Endothelial cell of umbilical vein (primary cell): ENCODE results near the gene AUTS2.

Experiments
- EZH2 ChIP-seq: IDR thresholded peaks from 2 replicates; pipeline ENCODE4 v1.6.1; 2012; ENCODE audit warnings: borderline replicate concordance, low read depth, mild to moderate bottlenecking, moderate library complexity, low read length, inconsistent platforms; ENCODE audit not compliant: severe bottlenecking
- POLR2AphosphoS5 ChIP-seq: IDR thresholded peaks from 2 replicates; pipeline ENCODE4 v1.6.1; 2012; ENCODE audit warnings: low read depth, mild to moderate bottlenecking, control low read depth, low read length, moderate library complexity; ENCODE audit not compliant: insufficient read depth
- TF ChIP-seq, protein P1 (sequence below): IDR thresholded peaks from 2 replicates; pipeline ENCODE4 v1.6.1; 2011; ENCODE audit not compliant: insufficient read depth, insufficient read length
- TF ChIP-seq, protein P2 (sequence below), 2 donors: IDR thresholded peaks; 1 replicate in 1 of 2; 2 replicates in 1 of 2; pipeline ENCODE4 v1.5.1; 2011; ENCODE audit warnings: low read length in 2 of 2, mild to moderate bottlenecking in 2 of 2, moderate library complexity in 2 of 2, control low read depth in 1 of 2, inconsistent platforms in 1 of 2, low read depth in 1 of 2; ENCODE audit not compliant: insufficient read depth in 1 of 2; ENCODE audit errors: extremely low read depth in 1 of 2

DNA sequence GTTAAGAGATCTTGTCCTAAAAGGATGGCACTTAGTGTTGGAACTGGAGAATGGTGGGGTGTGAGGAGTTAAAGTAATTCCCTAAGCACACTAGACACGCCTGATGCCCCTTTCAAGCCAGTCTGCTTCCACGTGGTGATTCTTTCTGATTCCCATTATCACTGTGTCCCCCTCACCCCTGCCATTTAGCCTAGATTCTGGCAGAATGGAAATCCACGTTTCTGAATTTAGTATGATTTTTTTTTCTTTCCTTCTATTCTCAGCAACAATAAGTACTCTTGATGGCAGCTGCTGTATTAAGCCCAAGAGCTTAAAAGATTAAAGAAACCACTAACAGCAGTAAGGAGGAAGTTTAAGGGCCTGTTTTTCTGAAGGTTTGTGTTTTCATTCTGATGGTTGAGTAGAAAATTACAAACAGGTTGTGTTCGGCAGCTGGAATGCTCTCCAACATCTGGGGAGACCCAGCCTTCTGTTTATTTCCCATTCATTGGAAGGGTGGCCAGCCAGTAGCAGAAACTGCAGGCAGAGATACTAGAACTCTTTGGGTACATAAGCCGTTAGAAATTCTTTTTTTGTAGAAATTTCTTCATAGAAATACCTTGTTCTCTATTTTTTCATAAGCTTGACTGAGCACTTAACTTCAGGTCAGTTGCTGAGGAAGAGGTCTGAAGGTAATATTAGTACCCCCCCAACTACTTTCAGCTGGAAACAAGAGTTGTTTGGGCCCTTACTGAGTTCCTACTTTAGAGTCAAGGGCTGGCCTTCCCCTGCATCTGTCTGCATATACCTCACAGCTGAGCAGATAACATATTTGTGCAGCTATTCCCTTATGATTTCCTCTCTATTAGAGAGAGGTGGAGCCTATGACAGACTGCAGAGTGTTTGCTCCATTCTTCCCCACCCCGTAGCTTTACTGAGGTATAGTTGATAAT is 355.1 kb downstream of the AUTS2 start:
- TF ChIP-seq, protein P1, sequence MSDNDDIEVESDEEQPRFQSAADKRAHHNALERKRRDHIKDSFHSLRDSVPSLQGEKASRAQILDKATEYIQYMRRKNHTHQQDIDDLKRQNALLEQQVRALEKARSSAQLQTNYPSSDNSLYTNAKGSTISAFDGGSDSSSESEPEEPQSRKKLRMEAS, result no peak
- TF ChIP-seq POLR2AphosphoS5 (no peak), EZH2 (no peak)
- TF ChIP-seq, protein P2, sequence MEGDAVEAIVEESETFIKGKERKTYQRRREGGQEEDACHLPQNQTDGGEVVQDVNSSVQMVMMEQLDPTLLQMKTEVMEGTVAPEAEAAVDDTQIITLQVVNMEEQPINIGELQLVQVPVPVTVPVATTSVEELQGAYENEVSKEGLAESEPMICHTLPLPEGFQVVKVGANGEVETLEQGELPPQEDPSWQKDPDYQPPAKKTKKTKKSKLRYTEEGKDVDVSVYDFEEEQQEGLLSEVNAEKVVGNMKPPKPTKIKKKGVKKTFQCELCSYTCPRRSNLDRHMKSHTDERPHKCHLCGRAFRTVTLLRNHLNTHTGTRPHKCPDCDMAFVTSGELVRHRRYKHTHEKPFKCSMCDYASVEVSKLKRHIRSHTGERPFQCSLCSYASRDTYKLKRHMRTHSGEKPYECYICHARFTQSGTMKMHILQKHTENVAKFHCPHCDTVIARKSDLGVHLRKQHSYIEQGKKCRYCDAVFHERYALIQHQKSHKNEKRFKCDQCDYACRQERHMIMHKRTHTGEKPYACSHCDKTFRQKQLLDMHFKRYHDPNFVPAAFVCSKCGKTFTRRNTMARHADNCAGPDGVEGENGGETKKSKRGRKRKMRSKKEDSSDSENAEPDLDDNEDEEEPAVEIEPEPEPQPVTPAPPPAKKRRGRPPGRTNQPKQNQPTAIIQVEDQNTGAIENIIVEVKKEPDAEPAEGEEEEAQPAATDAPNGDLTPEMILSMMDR (IDR thresholded peaks at IDR 0.05; ENCODE audit: extremely low read depth in 1 of 2, insufficient read depth in 1 of 2, low read depth in 1 of 2, low read length in 2 of 2), result no peak
